Cardiac muscle cell (in vitro differentiated cells and primary cell): ENCODE measurements around the gene JMJD1C. TPM values are rescaled to one million over a fixed set of nuclear protein-coding genes. Genes with fewer than 3 reads are reported as not detected.

Experiments used
- DNase-seq, 2 donors: peaks; one replicate each; pipeline versions ENCODE4 v3.0.0 to v3.0.0-alpha.2; 2010 to 2017; ENCODE audit warnings: low read depth in 1 of 2, low spot score in 1 of 2
- H3K27ac ChIP-seq: fragments of 200-600 bp; sonication (generic); 2 replicates; pipeline ENCODE4 v1.5.1; 2016
- H3K27me3 ChIP-seq: fragments of 200-600 bp; sonication (generic); 2 replicates; pipeline ENCODE4 v1.6.0; 2016; ENCODE audit warnings: control low read depth
- H3K36me3 ChIP-seq: fragments of 200-600 bp; sonication (generic); 2 replicates; pipeline ENCODE4 v1.5.1; 2016; ENCODE audit warnings: control low read depth
- H3K4me1 ChIP-seq: fragments of 200-600 bp; sonication (generic); 2 replicates; pipeline ENCODE4 v1.8.1; 2017; ENCODE audit warnings: low read depth, mild to moderate bottlenecking, mixed run types
- H3K4me3 ChIP-seq: fragments of 200-600 bp; sonication (generic); 2 replicates; pipeline ENCODE4 v1.5.1; 2016; ENCODE audit warnings: mild to moderate bottlenecking
- H3K9me3 ChIP-seq: fragments of 200-600 bp; sonication (generic); 2 replicates; pipeline ENCODE4 v1.5.1; 2017; ENCODE audit warnings: low read depth, mild to moderate bottlenecking, control low read depth
- polyA plus RNA-seq: library from polyadenylated mRNA; unstranded; fragments of >200 nt; fragmentation: Nextera tagmentation; extraction: Ambion mirVana; gene quantifications from 2 replicates; pipeline ENCODE4 v1.2.1, GENCODE V29; 2016
- total RNA-seq: library from RNA; depleted of rRNA; stranded (reverse); fragments of >200 nt; gene quantifications from 2 replicates; pipeline ENCODE4 v1.2.3, GENCODE V29; 2016
- TF ChIP-seq, protein P1 (sequence below): IDR thresholded peaks from 2 replicates; pipeline ENCODE4 v1.5.1; 2012; ENCODE audit warnings: low read depth, mild to moderate bottlenecking, low read length

JMJD1C gene
- total and polyA plus RNA-seq, 2 experiments from 2014 or later, result 59.1 to 144 TPM

GRCh38 chr10:63409465-63410027 lies 56.2 kb downstream of the JMJD1C start:
- peaks cover 2% of the 10 kb centered on the region for H3K36me3 ChIP-seq
- H3K4me3 ChIP-seq, result no peak overlapping the region
- TF ChIP-seq, protein P1, sequence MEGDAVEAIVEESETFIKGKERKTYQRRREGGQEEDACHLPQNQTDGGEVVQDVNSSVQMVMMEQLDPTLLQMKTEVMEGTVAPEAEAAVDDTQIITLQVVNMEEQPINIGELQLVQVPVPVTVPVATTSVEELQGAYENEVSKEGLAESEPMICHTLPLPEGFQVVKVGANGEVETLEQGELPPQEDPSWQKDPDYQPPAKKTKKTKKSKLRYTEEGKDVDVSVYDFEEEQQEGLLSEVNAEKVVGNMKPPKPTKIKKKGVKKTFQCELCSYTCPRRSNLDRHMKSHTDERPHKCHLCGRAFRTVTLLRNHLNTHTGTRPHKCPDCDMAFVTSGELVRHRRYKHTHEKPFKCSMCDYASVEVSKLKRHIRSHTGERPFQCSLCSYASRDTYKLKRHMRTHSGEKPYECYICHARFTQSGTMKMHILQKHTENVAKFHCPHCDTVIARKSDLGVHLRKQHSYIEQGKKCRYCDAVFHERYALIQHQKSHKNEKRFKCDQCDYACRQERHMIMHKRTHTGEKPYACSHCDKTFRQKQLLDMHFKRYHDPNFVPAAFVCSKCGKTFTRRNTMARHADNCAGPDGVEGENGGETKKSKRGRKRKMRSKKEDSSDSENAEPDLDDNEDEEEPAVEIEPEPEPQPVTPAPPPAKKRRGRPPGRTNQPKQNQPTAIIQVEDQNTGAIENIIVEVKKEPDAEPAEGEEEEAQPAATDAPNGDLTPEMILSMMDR, result no peak
- H3K4me1 ChIP-seq, result peaks cover 22% of the 10 kb centered on the region
- peak overlapping the region; percentile 82 for H3K27ac ChIP-seq
- H3K9me3 ChIP-seq, result no peaks in the 10 kb centered on the region
- no peaks in the 10 kb centered on the region for H3K27me3 ChIP-seq
- DNase-seq, result peak; percentile 9 to 38

DNA sequence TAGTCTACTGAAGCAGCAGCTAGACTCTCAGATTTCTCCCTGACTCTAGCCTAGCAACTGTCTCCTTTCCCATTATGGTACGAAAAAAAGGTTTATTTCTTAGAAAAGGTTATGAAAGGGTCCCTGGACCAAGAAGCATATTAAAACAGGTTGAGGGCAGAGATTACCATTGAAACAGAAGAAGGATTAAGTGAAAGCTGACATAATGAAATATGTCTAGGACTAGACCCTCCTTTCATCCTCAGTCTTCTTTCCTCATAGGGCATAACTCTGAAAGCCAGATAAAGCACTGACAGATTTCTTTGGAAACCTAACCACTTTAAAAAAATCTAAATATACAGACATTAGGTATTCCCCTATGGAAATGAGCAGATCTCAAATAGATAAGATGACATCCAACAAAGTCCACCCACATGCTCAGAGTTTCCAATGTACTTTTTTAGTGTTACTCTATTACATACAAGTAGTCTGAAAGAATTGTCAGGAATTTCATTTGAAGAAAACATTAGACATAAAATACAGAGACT lies 58.6 kb downstream of the JMJD1C start:
- peaks cover 2% of the 10 kb centered on the region for H3K36me3 ChIP-seq
- peak overlapping the region; percentile 29 for H3K27ac ChIP-seq
- TF ChIP-seq, protein P1, result no peak
- H3K9me3 ChIP-seq, result no peaks in the 10 kb centered on the region
- H3K4me1 ChIP-seq, result peaks cover 22% of the 10 kb centered on the region
- H3K27me3 ChIP-seq, result no peaks in the 10 kb centered on the region
- no peak overlapping the region for H3K4me3 ChIP-seq
- DNase-seq, result no peak

- Histone ChIP-seq H3K27me3 (no peaks in the 10 kb centered on the region), H3K4me1 (no peaks in the 10 kb centered on the region), H3K36me3 (no peaks in the 10 kb centered on the region), H3K4me3 (no peak overlapping the region), H3K27ac (no peak overlapping the region), H3K9me3 (no peaks in the 10 kb centered on the region)
- TF ChIP-seq, protein P1, result no peak
- DNase-seq, result peak in 1 of 2 donors; percentile 47
Measured at GRCh38 chr10:63396133-63396761, 69.5 kb downstream of the JMJD1C start.

- no peak overlapping the region for H3K27ac ChIP-seq
- no peaks in the 10 kb centered on the region for H3K9me3 ChIP-seq
- H3K36me3 ChIP-seq, result no peaks in the 10 kb centered on the region
- TF ChIP-seq, protein P1, result no peak
- no peak overlapping the region for H3K4me3 ChIP-seq
- no peak for DNase-seq
- no peaks in the 10 kb centered on the region for H3K27me3 ChIP-seq
- H3K4me1 ChIP-seq, result no peaks in the 10 kb centered on the region
Measured at GRCh38 chr10:63393050-63393449, 72.7 kb downstream of the JMJD1C start.

DNA sequence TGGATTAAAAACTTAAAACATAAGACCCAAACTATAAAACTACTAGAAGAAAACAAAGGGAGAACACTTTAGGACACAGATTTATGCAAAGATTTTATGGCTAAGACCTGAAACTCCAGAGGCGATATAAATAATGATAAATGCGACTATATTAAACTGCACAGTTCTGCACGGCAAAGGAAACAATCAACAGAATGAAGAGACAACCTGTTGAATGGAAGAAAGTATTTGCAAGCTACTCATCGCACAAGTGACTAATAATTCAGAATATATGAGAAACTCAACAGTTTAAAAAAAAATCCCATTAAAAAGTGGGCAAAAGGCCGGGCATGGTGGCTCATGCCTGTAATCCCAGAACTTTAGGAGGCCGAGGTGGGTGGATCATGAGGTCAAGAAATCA lies 73.6 kb downstream of the JMJD1C start:
- Histone ChIP-seq H3K27me3 (no peaks in the 10 kb centered on the region), H3K4me1 (no peaks in the 10 kb centered on the region), H3K4me3 (no peak overlapping the region), H3K9me3 (no peaks in the 10 kb centered on the region), H3K27ac (no peak overlapping the region), H3K36me3 (no peaks in the 10 kb centered on the region)
- DNase-seq, result no peak
- TF ChIP-seq, protein P1, result no peak
